ENCODE measurements around the gene CHST7.
"Not testable (repeated sequence)": the region's sequence is repeated elsewhere in the genome, so short reads cannot be mapped to it uniquely, and the experiment has no call there.

The CHST7 gene

DNA sequence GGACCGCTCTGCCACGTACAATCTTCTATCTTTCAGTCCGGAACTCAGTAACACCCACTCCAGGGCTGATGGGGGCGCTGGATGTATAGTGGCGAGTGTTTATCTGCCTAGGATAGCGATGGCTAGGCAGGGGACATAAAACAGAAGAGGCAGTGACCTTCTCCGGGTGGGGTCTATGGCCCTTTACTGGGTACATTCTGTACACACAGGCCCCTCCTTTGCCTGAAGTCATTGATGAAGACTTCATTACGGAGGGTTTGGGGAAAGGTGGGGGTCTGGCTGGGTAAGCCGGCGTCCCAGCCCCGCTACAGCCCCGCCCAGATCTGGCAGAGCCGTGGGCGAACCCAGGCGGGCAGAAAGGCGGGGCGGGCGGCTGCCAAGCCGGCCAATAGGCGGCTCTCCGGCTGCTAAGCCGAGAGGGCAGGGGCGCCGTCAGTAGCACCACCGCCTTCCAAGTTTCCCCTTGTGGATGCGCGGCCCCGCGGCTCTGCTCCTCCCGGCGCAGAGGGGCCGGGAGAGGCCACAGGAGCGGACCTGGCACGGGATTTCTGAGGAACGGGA, at the start of gene CHST7:
TSS of gene CHST7 (plus strand) at position 435 of the 561 bp plus-strand sequence. CDS start 167 bp downstream, outside the sequence.
- peak; percentile 56 for DNase-seq

DNA sequence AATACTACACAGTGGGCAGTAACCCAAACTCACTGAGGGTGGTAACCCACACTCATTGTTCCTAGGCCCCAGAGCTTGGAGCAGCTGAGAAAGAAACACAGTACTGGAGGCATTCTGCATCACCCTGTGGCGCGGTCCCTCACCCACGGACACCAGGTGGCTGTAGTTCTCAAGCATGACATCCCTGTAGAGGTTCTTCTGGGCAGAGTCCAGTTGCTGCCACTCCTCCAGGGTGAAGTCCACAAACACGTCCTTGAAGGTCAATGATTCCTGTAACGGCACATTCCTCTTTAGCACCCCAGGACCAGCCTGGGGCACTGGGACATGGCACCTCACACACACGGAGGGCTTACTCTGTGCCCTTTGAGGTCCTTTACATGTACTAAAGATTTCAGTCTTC, 44.9 kb upstream of the CHST7 start:
- DNase-seq: not testable (repeated sequence)

- not testable (repeated sequence) for DNase-seq
Observed at GRCh38 chrX:46529740-46530403, 43.7 kb upstream of the CHST7 start.

DNA sequence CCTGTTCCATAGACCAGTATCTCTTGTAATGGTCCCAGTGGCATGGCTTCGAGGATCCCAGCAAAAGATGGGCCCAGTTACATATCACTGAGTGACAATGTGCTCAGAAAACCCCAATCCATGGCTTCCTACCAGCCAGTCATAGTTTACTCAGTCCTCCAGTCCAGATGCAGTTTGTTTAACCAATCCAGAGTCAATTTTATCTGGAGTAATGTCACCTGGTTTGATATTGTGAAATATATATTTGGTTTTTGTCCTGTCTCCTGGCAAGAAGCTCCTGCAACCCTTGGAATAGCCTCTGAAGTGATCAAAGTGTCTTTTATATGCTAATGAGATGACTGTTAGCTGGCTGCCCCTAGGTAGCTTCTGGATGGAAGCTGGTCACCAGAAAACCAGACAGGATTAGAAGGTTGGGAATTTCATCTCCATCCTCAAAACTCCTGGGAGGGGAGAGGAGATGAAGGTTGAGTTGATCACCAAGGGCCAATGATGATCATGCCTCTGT, 43.1 kb upstream of the CHST7 start:
- not testable (repeated sequence) for DNase-seq

DNA sequence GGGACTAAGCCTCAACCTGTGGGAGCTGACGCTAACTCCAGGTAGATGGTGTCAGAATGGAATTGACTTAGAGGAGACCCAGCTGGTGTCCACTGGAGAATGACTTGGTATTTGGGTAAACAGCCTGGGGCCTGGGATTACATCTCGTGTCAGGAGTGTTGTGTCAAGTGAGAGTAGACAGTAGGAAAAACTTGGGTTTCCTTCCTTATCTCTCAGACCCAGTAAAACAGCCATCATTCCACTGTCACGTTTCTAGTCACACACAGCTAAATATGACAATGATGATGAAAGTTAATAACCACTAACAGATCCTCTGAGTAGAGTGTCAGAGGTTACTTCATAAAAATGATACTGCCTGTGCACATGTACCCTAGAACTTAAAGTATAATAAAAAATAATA, 42.1 kb upstream of the CHST7 start:
- DNase-seq: no peak

DNA sequence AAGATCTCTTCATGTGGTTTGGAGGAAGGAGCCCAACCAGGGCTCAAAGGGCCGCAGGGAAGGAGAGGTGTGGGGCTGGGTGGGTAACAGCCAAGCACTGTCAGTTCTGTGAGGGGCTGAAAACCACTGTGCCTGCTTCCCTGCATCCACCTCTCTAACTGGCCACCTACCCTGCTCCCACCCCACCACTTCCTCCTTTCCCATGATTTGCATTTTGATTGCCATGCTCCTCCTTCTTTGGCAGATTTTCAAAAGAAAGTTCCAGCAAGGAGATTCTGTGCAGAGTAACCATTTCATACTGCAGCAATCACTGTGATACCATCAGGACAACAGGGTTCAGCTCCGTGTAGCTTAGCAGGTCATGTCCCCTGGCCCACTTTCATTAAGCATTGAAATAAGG, 30.1 kb upstream of the CHST7 start:
- DNase-seq: no peak

GRCh38 chrX:46544527-46544926, 29.0 kb upstream of the CHST7 start:
- DNase-seq: not testable (repeated sequence)

- peak; percentile 93 for DNase-seq
Observed at GRCh38 chrX:46545111-46546005, 28.2 kb upstream of the CHST7 start, which contains the start of gene ZNF674. TSS of gene ZNF674 (minus strand) at chrX:46545421. CDS start at chrX:46542087, 3,334 bp downstream.

DNA sequence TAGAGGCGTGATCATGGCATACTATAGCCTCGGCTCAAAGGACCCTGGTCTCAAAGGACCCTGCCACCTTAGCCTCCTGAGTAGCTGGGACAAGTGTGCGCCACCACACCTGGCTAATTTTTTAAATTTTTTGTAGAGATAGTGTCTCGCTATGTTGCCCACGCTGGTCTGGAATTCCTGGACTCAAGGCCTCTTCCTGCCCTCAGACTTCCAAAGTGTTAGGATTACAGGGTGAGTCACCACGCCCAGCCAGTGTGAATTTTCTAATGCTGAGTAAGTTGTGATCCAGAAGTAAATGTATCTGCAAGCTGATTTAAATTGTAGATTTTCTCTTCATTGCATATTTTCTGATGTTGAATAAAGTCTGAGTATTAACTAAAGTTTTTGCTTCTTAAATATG, 25.7 kb upstream of the CHST7 start:
- DNase-seq: no peak

DNA sequence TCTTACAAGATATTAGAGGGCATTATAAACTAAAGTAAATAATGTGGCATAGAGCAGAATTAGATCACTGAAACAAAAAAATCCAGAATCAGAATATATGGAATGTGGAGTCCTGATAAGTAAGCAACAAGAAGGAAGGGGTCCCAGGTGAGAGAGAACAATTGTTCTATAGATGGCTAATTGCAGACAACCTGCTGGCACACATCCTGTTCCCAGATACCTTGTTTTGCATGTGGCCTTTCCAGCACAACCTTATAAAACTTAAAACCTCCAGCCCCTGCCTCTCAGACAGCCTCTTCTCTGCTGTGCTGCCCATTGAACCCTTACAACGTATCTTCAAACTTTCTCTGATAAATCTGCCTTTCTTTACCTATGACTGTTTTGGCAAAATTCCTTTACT, 23.7 kb upstream of the CHST7 start:
- DNase-seq: no peak

DNA sequence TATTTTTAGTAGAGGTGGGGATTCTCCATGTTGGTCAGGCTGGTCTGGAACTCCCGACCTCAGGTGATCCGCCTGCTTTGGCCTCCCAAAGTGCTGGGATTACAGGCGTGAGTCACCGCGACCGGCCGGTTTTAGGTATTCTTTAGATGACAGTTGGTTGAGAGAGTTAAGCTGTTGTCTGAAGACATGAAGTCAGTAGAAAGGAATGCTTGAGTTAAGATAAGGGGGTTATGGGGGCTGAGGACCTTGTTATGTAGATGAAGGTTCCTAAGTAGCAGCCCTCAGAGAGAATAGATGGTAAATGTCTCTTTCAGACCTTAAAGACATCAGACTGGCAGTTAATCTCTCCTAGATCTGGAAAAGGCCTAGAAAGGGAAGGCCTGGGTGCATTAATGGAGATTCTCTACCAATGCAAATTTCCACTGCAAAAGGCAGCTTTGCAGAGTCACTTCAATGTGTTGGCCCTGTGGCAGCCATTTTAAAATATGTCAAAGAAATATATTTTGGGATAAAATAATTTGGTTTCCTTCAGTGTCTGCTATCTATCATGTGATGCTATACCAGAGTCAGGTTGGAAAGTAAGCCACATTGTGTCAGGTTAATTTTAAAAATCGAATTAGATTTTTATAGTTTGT, 22.0 kb upstream of the CHST7 start:
- DNase-seq: no peak

DNA sequence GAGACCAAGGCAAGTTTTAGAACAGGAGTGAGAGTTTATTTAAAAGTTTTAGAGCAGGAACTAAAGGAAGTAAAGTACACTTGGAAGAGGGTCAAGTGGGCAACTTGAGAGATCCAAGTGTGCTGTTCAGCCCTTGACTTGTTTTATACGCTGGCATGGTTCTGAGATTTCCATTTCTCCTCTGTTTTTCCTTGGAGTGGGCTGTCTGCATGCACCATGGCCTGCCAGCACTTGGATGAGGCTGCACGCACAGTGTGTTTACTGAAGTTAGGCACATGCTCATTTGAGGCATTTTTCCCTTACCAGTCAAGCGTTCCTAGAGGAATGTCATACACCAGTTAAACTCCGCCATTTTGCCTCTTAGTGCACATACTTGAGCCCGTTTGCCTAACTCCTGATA, 19.6 kb upstream of the CHST7 start:
- no peak for DNase-seq

- no peak for DNase-seq
Observed at GRCh38 chrX:46554942-46555341, 18.6 kb upstream of the CHST7 start.

DNA sequence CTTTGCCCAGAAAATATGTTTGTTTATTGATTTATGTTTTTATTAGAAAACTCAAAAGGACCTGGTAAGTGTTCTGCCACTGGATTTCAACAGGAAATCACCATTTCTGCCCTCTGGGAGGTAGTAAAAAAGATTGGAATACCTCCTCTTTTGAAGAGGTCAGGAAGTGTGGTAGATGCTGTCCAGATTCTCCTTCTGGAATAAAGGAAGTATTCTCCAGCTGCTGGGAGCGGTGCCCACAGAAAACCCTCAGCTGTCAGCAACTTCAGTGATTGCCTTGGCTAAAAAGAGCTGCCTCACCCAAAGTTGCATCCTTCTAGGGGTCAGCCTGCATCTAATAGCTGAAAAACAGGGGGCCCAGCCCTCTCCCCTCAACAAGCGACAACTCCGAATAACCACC, 14.5 kb upstream of the CHST7 start:
- no peak for DNase-seq

DNA sequence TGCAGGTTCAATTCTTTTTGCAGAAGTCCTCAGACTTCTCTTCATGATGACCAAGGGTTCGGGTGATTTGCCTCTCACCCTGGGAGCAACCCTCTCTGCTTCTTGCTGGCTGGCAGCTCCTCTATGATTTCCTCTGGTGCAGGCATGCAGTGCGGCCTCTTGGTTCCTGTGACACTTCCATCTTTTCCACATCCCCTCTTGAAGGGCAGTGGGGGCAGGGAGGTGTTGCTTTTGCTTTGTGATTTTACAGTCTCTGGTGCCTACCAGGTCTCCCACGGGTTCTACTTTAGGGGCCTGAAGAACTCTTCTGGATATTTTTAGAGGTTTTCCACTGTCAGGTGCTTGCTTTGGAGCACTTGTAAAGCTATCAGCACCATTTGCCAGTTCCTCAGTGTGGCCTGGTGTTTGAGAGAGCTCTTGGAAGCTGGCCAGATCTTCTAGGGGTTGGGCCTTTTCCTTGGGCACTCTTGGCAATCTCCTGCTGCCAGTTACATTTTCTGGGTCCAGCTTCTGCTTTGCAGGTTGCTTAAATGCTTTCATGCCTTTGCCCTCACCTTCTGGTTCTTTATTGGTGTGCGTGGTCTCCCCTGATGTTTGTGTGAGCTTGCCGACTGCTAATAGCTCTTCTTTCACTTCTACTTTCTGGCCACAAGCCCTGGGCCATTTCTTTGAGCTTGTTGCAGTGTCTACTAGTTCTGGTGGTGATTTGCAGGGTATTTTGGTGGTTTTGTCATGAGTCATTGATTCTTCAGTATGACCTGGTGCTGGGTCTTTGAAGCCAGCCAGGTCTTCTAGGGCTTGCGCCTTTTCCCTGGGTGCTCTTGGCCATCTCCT, 11.5 kb upstream of the CHST7 start:
- DNase-seq: peak; percentile 58

- no peak for DNase-seq
Observed at GRCh38 chrX:46567388-46567787, 6.2 kb upstream of the CHST7 start.

DNA sequence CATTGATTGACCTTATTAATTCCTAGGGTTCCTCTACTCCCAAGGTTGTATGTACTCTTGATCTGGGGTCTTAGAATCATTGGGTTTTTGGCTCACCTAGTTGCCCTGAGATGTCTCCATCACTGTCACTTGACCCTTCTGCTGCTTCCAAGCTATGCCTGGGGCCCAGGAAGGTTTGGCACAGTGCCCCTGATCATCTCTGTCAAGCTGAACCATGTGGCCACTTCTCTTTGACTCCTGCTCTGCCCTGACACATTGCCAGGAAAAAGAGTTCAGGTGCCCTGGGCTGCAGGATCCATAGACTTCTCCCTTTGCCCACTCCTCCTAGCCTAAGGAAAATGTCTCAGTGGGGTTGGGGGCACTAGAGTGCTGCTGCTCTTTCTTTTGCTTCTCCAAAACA, 3.9 kb upstream of the CHST7 start:
- DNase-seq: no peak

DNA sequence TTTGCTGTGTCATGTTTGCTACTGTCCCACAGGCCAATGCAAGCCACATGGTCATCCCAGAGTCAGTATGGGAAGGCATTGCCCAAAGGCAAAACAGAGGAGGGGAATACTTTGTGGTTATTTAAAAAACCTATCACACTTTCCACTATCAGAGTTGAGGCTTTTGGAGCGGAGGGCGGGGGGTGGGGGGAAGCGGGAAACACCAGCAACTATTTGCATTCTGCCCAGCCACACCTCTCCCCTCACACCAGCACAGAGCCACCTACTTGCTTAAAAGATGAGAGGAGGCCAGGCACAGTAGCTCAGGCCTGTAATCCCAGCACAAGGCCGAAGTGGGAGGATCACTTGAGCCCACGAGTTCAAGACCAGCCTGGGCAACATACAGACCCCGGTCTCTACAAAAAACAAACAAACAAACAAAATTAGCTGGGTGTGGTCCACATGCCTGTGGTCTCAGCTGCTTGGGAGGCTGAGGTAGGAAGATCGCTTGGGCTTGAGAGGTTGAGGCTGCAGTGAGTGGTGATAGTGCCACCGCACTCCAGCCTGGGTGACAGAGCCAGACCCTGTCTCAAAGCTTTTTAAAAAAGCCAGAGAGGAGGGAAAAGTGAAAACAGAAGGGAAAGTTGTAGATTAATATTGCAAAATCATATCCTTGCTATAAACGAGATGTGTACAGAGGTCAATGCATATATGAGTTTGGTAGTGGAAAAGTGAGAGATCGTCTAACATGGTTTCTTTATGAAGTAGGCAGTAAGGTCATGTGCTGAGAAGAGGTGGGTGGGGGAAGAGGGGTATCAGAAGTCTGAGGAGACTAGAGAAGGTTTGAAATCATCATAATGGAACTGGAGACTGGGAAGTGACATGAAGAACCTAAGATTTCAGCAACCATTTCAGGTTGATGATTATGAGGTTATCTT, 1.9 kb upstream of the CHST7 start:
- peak; percentile 63 for DNase-seq

DNA sequence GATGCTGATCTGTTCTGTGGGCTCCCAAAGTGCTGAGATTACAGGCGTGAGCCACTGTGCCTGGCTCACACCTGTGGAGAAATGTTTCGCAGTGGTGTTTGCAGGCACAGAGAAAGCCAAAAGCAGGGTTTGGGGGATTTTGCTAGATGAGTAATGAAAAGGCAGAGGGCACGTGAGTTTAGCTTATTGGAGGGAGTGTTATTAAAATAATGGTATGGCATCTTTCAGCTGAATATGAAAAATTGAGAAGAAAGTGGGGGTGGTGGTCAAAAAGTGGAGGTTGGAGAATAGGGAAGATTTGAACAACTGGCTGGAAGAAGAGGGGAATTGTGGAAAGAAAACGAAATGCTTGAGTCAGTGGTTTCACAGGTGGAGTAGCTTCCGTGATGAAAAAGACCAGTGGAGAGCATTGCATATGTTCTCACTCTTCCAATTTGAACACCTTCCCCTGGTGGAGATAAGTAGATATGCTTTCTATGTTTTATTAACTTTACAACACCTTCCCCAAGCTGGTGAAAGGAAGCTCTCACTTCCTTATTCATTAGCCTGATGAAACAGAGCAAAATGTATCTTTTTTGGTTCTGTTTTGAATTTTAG, 1.1 kb upstream of the CHST7 start:
- DNase-seq: no peak
